Choroid plexus epithelial cell (primary cell): Measurements from ENCODE around the gene RUNX3.
A peak's percentile ranks its signal among the peaks of the same experiment; 100 is the strongest.
"Not testable (repeated sequence)": the region's sequence is repeated elsewhere in the genome, so short reads cannot be mapped to it uniquely, and the experiment has no call there.

ENCODE experiments used
- DNase-seq: peaks from one replicate; pipeline ENCODE4 v3.0.0-alpha.2; 2010; ENCODE audit warnings: low read depth
- H3K4me3 ChIP-seq: 2 replicates; pipeline ENCODE4 v1.5.1; 2011; ENCODE audit warnings: low read depth, mild to moderate bottlenecking, control low read depth, low read length, moderate library complexity
- TF ChIP-seq, protein P1 (sequence below): conservative IDR thresholded peaks from 2 replicates; pipeline ENCODE4 v1.5.1; 2011; ENCODE audit warnings: low read depth, mild to moderate bottlenecking, control low read depth, inconsistent platforms, low read length, moderate library complexity

The RUNX3 gene

DNA sequence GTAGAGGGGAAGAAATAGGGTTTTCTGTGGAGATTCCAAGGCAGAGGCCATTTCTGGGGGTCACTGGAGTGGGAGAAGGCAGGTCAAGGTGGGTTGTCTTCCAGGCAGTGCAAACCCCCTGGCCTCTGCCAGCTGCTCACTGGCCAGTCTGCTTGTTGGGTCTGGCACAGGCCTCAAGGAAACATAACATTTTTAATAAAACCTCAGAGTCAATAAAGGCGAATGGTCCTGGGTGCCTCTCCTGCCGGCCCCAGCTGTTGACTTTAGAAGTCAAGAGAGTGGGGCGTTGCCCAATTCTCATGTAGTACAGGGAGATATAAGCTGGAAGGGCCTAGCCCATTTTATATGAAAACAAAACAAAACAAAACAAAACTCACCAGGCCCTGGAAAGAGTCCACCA is 36.6 kb downstream of the RUNX3 start:
- DNase-seq, result no peak
- TF ChIP-seq, protein P1, sequence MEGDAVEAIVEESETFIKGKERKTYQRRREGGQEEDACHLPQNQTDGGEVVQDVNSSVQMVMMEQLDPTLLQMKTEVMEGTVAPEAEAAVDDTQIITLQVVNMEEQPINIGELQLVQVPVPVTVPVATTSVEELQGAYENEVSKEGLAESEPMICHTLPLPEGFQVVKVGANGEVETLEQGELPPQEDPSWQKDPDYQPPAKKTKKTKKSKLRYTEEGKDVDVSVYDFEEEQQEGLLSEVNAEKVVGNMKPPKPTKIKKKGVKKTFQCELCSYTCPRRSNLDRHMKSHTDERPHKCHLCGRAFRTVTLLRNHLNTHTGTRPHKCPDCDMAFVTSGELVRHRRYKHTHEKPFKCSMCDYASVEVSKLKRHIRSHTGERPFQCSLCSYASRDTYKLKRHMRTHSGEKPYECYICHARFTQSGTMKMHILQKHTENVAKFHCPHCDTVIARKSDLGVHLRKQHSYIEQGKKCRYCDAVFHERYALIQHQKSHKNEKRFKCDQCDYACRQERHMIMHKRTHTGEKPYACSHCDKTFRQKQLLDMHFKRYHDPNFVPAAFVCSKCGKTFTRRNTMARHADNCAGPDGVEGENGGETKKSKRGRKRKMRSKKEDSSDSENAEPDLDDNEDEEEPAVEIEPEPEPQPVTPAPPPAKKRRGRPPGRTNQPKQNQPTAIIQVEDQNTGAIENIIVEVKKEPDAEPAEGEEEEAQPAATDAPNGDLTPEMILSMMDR, result no peak
- no peak overlapping the region for H3K4me3 ChIP-seq

DNA sequence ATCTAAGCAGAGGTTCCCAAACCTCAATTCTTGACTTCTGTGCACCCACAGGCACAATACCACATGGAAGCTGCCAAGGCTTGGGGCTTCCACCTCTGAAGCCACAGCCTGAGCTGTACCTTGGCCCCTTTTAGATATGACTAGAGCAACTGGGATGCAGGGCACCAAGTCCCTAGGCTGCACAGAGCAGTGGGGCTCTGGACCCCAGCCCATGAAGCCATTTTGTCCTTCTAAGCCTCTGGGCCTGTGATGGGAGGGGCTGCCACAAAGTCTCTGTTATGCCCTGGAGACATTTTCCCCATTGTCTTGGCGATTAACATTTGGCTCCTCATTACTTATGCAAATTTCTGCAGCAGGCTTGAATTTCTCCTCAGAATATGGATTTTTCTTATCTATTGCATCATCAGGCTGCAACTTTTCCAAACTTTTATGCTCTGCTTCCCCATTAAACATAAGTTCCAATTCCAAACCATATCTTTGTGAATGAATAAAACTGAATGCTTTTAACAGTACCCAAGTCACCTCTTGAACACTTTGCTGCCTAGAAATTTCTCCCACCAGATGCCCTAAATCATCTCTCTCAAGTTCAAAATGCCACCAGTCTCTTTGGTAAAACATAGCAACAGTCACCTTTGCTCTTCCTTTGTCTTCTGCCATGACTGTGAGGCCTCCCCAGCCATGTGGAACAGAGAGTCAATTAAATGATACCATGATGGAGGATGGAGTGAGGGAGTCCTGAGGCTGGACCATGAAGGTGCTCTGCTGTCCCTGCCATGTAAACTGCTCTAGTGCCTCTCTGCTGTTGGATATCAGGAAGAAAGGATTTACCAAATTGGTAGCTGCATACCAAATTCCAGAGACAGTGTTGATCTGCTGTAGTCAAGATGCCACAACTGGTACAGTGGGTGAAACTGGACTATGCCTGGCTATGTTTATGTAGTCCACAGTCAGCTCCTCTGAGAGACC is 37.6 kb downstream of the RUNX3 start:
- no peak for DNase-seq

DNA sequence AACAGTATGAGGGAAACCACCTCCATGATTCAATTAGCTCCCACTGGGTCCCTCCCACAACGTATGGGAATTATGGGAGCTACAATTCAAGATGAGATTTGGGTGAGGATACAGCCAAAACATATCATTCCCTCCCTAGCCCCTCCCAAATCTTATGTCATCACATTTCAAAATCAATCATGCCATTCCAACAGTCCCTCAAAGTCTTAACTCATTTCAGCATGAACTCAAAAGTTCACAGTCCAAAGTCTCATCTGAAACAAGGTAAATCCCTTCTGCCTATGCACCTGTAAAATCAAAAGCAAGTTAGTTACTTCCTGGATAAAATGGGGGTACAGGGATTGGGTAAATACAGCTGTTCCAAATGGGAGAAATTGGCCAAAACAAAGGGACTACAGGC is 38.7 kb downstream of the RUNX3 start:
- not testable (repeated sequence) for H3K4me3 ChIP-seq, DNase-seq

More for the DNA sequence above, 37.6 kb downstream of the RUNX3 start:
- TF ChIP-seq, protein P1, result no peak
- H3K4me3 ChIP-seq, result no peak overlapping the region

DNA sequence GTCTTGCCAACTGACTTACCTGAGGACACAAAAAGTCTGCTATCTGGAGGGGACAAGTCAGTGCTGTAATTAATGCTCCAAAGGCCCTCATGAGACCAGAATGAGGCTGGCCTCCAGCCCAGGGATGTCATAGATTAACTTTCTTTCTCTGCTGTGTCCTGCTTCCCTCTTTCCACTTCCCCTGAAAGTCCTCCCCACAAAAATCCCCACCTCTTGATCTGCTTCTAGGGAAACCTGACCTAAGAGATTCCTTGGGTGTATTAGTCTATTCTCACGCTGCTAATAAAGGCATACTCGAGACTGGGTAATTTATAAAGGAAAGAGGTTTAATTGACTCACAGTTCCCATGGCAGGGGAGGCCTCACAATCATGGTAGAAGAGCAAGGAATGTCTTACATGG is 39.2 kb downstream of the RUNX3 start:
- no peak overlapping the region for H3K4me3 ChIP-seq
- TF ChIP-seq, protein P1, result no peak
- DNase-seq, result no peak

DNA sequence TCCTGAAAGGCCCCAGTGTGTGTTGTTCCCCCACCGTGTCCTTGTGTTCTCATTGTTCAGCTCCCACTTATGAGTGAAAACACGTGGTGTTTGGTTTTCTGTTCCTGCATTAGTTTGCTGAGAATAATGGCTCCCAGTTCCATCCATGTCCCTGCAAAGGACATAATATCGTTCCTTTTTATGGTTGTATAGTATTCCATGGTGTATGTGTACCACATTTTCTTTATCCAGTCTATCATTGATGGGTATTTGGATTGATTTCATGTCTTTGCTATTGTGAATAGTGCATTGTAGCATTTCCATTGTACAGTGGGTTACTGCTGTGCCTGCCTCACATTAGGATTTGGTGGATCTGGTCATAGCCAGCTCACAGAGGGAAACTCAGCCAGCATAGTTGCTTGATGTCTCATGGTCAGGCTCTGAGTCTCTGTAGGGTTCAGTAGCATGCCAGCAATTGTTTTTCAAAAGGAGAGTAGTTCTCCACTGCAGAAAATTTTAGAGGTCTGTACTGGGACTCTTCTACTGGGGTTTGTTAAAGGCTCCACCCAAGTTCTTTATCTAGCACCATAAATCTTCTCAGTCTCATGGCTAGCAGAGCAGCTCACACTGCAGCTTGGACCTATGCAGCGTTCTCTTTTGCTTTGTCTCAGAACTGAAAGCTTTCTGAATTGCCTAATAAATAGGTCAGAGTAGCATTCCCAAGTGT is 41.0 kb downstream of the RUNX3 start:
- H3K4me3 ChIP-seq, result no peak overlapping the region
- TF ChIP-seq, protein P1, result no peak
- peak; percentile 39 for DNase-seq

DNA sequence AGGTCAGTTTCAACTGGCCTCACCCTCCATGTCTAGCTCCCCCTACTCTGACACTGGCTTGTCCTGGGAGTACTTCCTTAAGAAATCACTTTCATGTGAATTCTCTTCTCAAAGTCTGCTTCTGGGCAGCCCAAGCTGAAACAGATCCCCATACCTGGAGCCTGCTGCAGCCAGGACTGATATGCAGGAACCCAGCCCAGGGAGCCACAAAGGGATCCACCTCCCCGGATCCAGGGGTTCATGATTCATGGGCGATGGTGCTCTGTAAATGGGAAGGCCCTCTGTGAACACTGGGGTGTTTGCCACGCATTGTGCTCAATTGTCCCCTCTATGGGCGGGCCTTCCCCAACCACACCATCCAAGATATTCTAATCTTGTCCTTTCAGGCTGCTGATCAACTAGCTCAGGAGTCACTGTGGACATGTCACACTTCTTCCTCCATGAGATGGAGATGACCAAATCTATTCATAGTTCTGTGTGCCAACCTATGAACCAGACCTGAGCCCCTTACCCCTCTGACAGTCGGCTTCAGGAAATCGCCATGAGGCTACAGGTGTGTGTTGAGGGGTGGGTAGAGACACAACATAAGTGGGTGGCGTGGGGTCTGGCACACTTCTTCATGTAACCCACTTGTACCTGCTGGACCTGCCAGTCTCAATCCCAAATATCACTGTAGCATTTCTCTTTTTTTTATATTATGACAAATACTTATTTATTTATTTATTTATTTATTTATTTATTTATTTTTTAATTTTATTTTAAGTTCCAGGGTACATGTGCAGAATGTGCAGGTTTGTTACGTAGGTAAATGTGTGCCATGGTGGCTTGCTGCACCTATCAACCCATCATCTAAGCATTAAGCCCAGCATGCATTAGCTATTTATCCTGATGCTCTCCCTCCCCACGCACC is 41.8 kb downstream of the RUNX3 start:
- no peak for DNase-seq
- H3K4me3 ChIP-seq, result no peak overlapping the region
- TF ChIP-seq, protein P1, result no peak

DNA sequence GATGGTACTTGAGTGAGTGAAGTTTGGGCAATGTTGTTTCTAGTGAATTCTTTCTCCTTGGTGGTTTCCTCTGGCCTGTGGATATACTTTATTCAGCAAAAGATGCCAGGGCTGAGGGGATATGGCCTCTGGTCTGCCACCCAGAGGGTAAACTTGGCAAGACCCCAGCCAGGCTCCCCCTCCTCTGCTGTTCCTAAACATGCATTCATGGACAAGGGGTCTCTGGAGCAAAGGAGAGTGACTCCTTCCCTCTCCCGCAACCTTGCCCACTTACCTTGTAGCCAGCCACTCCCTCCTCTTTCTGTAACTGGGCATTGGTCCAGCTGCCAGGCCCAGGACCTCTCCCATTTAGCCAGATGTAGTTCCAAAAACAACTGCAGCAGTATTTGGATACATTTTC is 43.8 kb downstream of the RUNX3 start:
- TF ChIP-seq, protein P1, result no peak
- H3K4me3 ChIP-seq, result no peak overlapping the region
- no peak for DNase-seq
